Muscle of leg (tissue), 11 donors: Measurements from ENCODE around the gene LRRC36. TPM values are rescaled to one million over a fixed set of nuclear protein-coding genes. Genes with fewer than 3 reads are reported as not detected.

Experiments used
- DNase-seq: peaks from one replicate; pipeline ENCODE4 v3.0.0; 2013
- H3K27ac ChIP-seq: one replicate; pipeline ENCODE4 v1.5.1; 2013; ENCODE audit warnings: mild to moderate bottlenecking, low read length, control low read depth
- H3K27me3 ChIP-seq: one replicate; pipeline ENCODE4 v1.6.1; 2013; ENCODE audit warnings: low read length; ENCODE audit not compliant: control insufficient read depth, insufficient read depth
- H3K36me3 ChIP-seq: one replicate; pipeline ENCODE4 v1.6.1; 2013; ENCODE audit warnings: low read length; ENCODE audit not compliant: control insufficient read depth, insufficient read depth
- H3K4me1 ChIP-seq: one replicate; pipeline ENCODE4 v1.6.1; 2013; ENCODE audit warnings: low read length; ENCODE audit not compliant: control insufficient read depth, insufficient read depth
- H3K4me3 ChIP-seq: one replicate; pipeline ENCODE4 v1.5.1; 2013; ENCODE audit warnings: low read length, control low read depth
- H3K9me3 ChIP-seq: replicated peaks from 2 replicates; pipeline ENCODE4 v1.6.1; 2013; ENCODE audit warnings: low read depth, low read length; ENCODE audit not compliant: control insufficient read depth
- WGBS: methylation state at CpG from one replicate; pipeline ENCODE4 v1.1.5; 2013; ENCODE audit warnings: missing lambda C conversion rate; ENCODE audit not compliant: insufficient coverage; 5-methylcytosine and 5-hydroxymethylcytosine counted together
- polyA plus RNA-seq, 8 donors: library from polyadenylated mRNA; unstranded; fragments of 120-200 nt; gene quantifications; one replicate each; pipeline versions ENCODE4 v1.2.1 to v1.2.3, GENCODE V29; 2013; ENCODE audit warnings: inconsistent platforms in 1 of 8, low replicate concordance in 1 of 8; ENCODE audit not compliant: insufficient read length in 8 of 8, insufficient read depth in 1 of 8
- total RNA-seq: library from RNA; stranded (reverse); fragments of 120-200 nt; gene quantifications from one replicate; pipeline ENCODE4 v1.2.4, GENCODE V29; 2013

The LRRC36 gene
- total and polyA plus RNA-seq, 9 donors = 0.21 to 2.4 (median 0.38) TPM; not detected in 1

GRCh38 chr16:67430977-67431774 lies 104.6 kb downstream of the LRRC36 start, which contains the start of gene HSD11B2:
HSD11B2 (plus strand) TSS chr16:67431121; CDS start chr16:67431249, 128 bp downstream.
- DNase-seq = peak; percentile 80
- peaks cover 10% of the 10 kb centered on the region for H3K36me3 ChIP-seq
- peaks cover 39% of the 10 kb centered on the region for H3K27me3 ChIP-seq
- no peak within 1 kb of the TSS for H3K27ac ChIP-seq
- under 1% methylated on average over 74 of the region's 87 CpGs for WGBS
- H3K4me3 ChIP-seq = peak within 1 kb of the TSS; percentile 47
- H3K9me3 ChIP-seq = no peaks in the 10 kb centered on the region
- peaks cover 59% of the 10 kb centered on the region for H3K4me1 ChIP-seq

GRCh38 chr16:67431775-67432505 lies 105.3 kb downstream of the LRRC36 start:
- Histone ChIP-seq H3K4me1 (peaks cover 51% of the 10 kb centered on the region), H3K9me3 (no peaks in the 10 kb centered on the region), H3K27me3 (peaks cover 39% of the 10 kb centered on the region), H3K4me3 (peak overlapping the region; percentile 47), H3K36me3 (peaks cover 17% of the 10 kb centered on the region), H3K27ac (no peak overlapping the region)
- no peak for DNase-seq
- WGBS = 16% methylated on average over 7 of the region's 13 CpGs

- WGBS = 55% methylated on average over 5 of the region's 5 CpGs
- Histone ChIP-seq H3K4me1 (peaks cover 48% of the 10 kb centered on the region), H3K4me3 (no peak overlapping the region), H3K9me3 (no peaks in the 10 kb centered on the region), H3K27ac (no peak overlapping the region), H3K27me3 (peaks cover 39% of the 10 kb centered on the region), H3K36me3 (peaks cover 22% of the 10 kb centered on the region)
- no peak for DNase-seq
Observed at GRCh38 chr16:67432506-67432890, 105.9 kb downstream of the LRRC36 start.

- no peak for DNase-seq
- Histone ChIP-seq H3K27ac (no peak overlapping the region), H3K27me3 (peaks cover 36% of the 10 kb centered on the region), H3K4me3 (no peak overlapping the region), H3K9me3 (no peaks in the 10 kb centered on the region), H3K36me3 (peaks cover 29% of the 10 kb centered on the region), H3K4me1 (peaks cover 41% of the 10 kb centered on the region)
- WGBS = 82% methylated on average over 2 of the region's 5 CpGs
Observed at GRCh38 chr16:67433131-67433719, 106.6 kb downstream of the LRRC36 start.

Other genes with a start within 250 kb of the LRRC36 start
- gene PHAF1, start 216.9 kb upstream of the LRRC36 start, total RNA-seq = 12.9 TPM
- gene PHAF1, start 216.9 kb upstream of the LRRC36 start, polyA plus RNA-seq = 10 to 100 TPM; 16.2 to 22.2 (median 18.1) TPM
- gene B3GNT9, start 175.8 kb upstream of the LRRC36 start, total RNA-seq = 15.6 TPM
- 10 to 100 TPM in 6 of 8 donors, 1 to 10 TPM in 2; 7.7 to 18.8 (median 12.3) TPM for gene B3GNT9, start 175.8 kb upstream of the LRRC36 start, polyA plus RNA-seq
- gene TRADD, start 166.9 kb upstream of the LRRC36 start, total RNA-seq = 4.7 TPM
- 1 to 10 TPM; 3.7 to 4.9 (median 4.2) TPM for gene TRADD, start 166.9 kb upstream of the LRRC36 start, polyA plus RNA-seq
- 2.1 TPM for gene FBXL8, start 166.9 kb upstream of the LRRC36 start, total RNA-seq
- gene FBXL8, start 166.9 kb upstream of the LRRC36 start, polyA plus RNA-seq = 1 to 10 TPM; 1.2 to 3.1 (median 2.2) TPM
- 3.0 TPM for gene HSF4, start 162.1 kb upstream of the LRRC36 start, total RNA-seq
- gene HSF4, start 162.1 kb upstream of the LRRC36 start, polyA plus RNA-seq = 1 to 10 TPM; 2.1 to 4.7 (median 3.5) TPM
- 14.7 TPM for gene NOL3, start 156.3 kb upstream of the LRRC36 start, total RNA-seq
- gene NOL3, start 156.3 kb upstream of the LRRC36 start, polyA plus RNA-seq = 10 to 100 TPM; 18.4 to 44.7 (median 25.3) TPM
- gene MATCAP1, start 142.9 kb upstream of the LRRC36 start, total RNA-seq = 8.6 TPM
- gene MATCAP1, start 142.9 kb upstream of the LRRC36 start, polyA plus RNA-seq = 10 to 100 TPM; 13.3 to 25.9 (median 21.1) TPM
- gene EXOC3L1, start 136.7 kb upstream of the LRRC36 start, total RNA-seq = 7.6 TPM
- gene EXOC3L1, start 136.7 kb upstream of the LRRC36 start, polyA plus RNA-seq = 10 to 100 TPM in 5 of 8 donors, 1 to 10 TPM in 3; 7.6 to 15.5 (median 11.5) TPM
- 28.1 TPM for gene E2F4, start 134.7 kb upstream of the LRRC36 start, total RNA-seq
- gene E2F4, start 134.7 kb upstream of the LRRC36 start, polyA plus RNA-seq = 10 to 100 TPM; 41.8 to 51.1 (median 46.7) TPM
- gene ELMO3, start 127.7 kb upstream of the LRRC36 start, total RNA-seq = 0.80 TPM
- 1 to 10 TPM in 6 of 8 donors, under 1 TPM in 2; 0.68 to 3.3 (median 1.4) TPM for gene ELMO3, start 127.7 kb upstream of the LRRC36 start, polyA plus RNA-seq
- gene TMEM208, start 99.7 kb upstream of the LRRC36 start, total RNA-seq = 22.3 TPM
- gene TMEM208, start 99.7 kb upstream of the LRRC36 start, polyA plus RNA-seq = 10 to 100 TPM; 17.5 to 27.1 (median 22.1) TPM
- gene FHOD1, start 79.3 kb upstream of the LRRC36 start, total RNA-seq = 9.7 TPM
- gene FHOD1, start 79.3 kb upstream of the LRRC36 start, polyA plus RNA-seq = 10 to 100 TPM; 14.6 to 31.1 (median 21.8) TPM
- 0.40 TPM for gene SLC9A5, start 77.8 kb upstream of the LRRC36 start, total RNA-seq
- 1 to 10 TPM in 5 of 8 donors, under 1 TPM in 3; 0.71 to 1.8 (median 1.1) TPM for gene SLC9A5, start 77.8 kb upstream of the LRRC36 start, polyA plus RNA-seq
- 13.2 TPM for gene PLEKHG4, start 47.3 kb upstream of the LRRC36 start, total RNA-seq
- 10 to 100 TPM in 4 of 8 donors, 1 to 10 TPM in 4; 7.6 to 12.8 (median 10.1) TPM for gene PLEKHG4, start 47.3 kb upstream of the LRRC36 start, polyA plus RNA-seq
- 0.04 TPM for gene KCTD19, start 74 bp upstream of the LRRC36 start, total RNA-seq
- gene KCTD19, start 74 bp upstream of the LRRC36 start, polyA plus RNA-seq = under 1 TPM; 0.09 to 0.44 (median 0.24) TPM
- gene TPPP3, start 66.7 kb downstream of the LRRC36 start, total RNA-seq = 230 TPM
- gene TPPP3, start 66.7 kb downstream of the LRRC36 start, polyA plus RNA-seq = 100 to 1,000 TPM; 387 to 805 (median 592) TPM
- 20.4 TPM for gene ZDHHC1, start 89.7 kb downstream of the LRRC36 start, total RNA-seq
- 10 to 100 TPM; 19.7 to 42.4 (median 26.0) TPM for gene ZDHHC1, start 89.7 kb downstream of the LRRC36 start, polyA plus RNA-seq
- gene HSD11B2, start 104.3 kb downstream of the LRRC36 start, total RNA-seq = 5.3 TPM
- gene HSD11B2, start 104.3 kb downstream of the LRRC36 start, polyA plus RNA-seq = 10 to 100 TPM in 1 of 8 donors, 1 to 10 TPM in 7; 3.7 to 14.5 (median 7.9) TPM
- 43.5 TPM for gene ATP6V0D1, start 154.3 kb downstream of the LRRC36 start, total RNA-seq
- gene ATP6V0D1, start 154.3 kb downstream of the LRRC36 start, polyA plus RNA-seq = 10 to 100 TPM; 58.0 to 69.0 (median 67.0) TPM
- not detected for gene AGRP, start 156.7 kb downstream of the LRRC36 start, total RNA-seq
- gene AGRP, start 156.7 kb downstream of the LRRC36 start, polyA plus RNA-seq = not detected
- 20.2 TPM for gene RIPOR1, start 202.0 kb downstream of the LRRC36 start, total RNA-seq
- 10 to 100 TPM; 34.8 to 59.5 (median 50.5) TPM for gene RIPOR1, start 202.0 kb downstream of the LRRC36 start, polyA plus RNA-seq
- gene CTCF, start 235.7 kb downstream of the LRRC36 start, total RNA-seq = 27.4 TPM
- gene CTCF, start 235.7 kb downstream of the LRRC36 start, polyA plus RNA-seq = 10 to 100 TPM; 37.6 to 52.3 (median 42.3) TPM